Natural killer cell (primary cell): Measurements from ENCODE around the gene HPRT1. TPM values are rescaled to one million over a fixed set of nuclear protein-coding genes. Genes with fewer than 3 reads are reported as not detected.

Experiments
- ATAC-seq, 3 donors: fragments of 150-1000 bp in 2 of 3; fragments of 200-7000 bp in 1 of 3; cut with Tn5 transposase; 1 replicate in 1 of 3; 2 replicates in 2 of 3; pipeline ENCODE4 v1.10.0; 2021; ENCODE audit warnings: mild to moderate bottlenecking in 2 of 3, moderate library complexity in 2 of 3
- DNase-seq, 2 donors: peaks; one replicate each; pipeline versions ENCODE4 v3.0.0 to v3.0.0-alpha.2; 2013 to 2021; ENCODE audit warnings: mixed read lengths in 1 of 2
- H3K27ac ChIP-seq: one replicate; pipeline ENCODE4 v1.5.1; 2013; ENCODE audit warnings: mild to moderate bottlenecking, low read length
- H3K27me3 ChIP-seq: one replicate; pipeline ENCODE4 v1.6.1; 2013; ENCODE audit warnings: low read length; ENCODE audit not compliant: control insufficient read depth, insufficient read depth
- H3K36me3 ChIP-seq: one replicate; pipeline ENCODE4 v1.6.1; 2013; ENCODE audit warnings: low read length; ENCODE audit not compliant: control insufficient read depth, insufficient read depth
- H3K4me1 ChIP-seq: one replicate; pipeline ENCODE4 v1.6.1; 2013; ENCODE audit warnings: low read length; ENCODE audit not compliant: control insufficient read depth, insufficient read depth
- H3K4me3 ChIP-seq: one replicate; pipeline ENCODE4 v1.5.1; 2013; ENCODE audit warnings: low read length
- H3K9me3 ChIP-seq: one replicate; pipeline ENCODE4 v1.6.1; 2013; ENCODE audit warnings: low read length; ENCODE audit not compliant: control insufficient read depth, insufficient read depth
- H3K27ac Mint-ChIP-seq, 2 donors: one replicate each; pipeline ENCODE4 v1.8.0; 2022; ENCODE audit warnings: mild to moderate bottlenecking in 2 of 2, mixed read lengths in 2 of 2, moderate library complexity in 1 of 2
- H3K27me3 Mint-ChIP-seq, 2 donors: one replicate each; pipeline ENCODE4 v1.8.0; 2022; ENCODE audit warnings: low read depth in 2 of 2, mixed read lengths in 2 of 2
- H3K36me3 Mint-ChIP-seq: one replicate; pipeline ENCODE4 v1.8.0; 2022; ENCODE audit warnings: mixed read lengths
- H3K4me1 Mint-ChIP-seq, 2 donors: one replicate each; pipeline ENCODE4 v1.8.0; 2022; ENCODE audit warnings: mixed read lengths in 2 of 2
- H3K4me3 Mint-ChIP-seq: one replicate; pipeline ENCODE4 v1.8.0; 2022; ENCODE audit warnings: mild to moderate bottlenecking, moderate library complexity, mixed read lengths
- H3K9me3 Mint-ChIP-seq, 2 donors: one replicate each; pipeline ENCODE4 v1.8.0; 2022; ENCODE audit warnings: mixed read lengths in 2 of 2
- WGBS: methylation state at CpG from one replicate; pipeline ENCODE4 v1.1.7; 2013; ENCODE audit warnings: missing lambda C conversion rate; ENCODE audit not compliant: insufficient coverage; 5-methylcytosine and 5-hydroxymethylcytosine counted together
- intact Hi-C: fragments of 100-400 bp; cut with micrococcal nuclease; formaldehyde crosslinking; loops from one replicate; pipeline ENCODE4 v1.14.2; 2022
- total RNA-seq, 4 donors: library from RNA; stranded (reverse); fragments of 120-200 nt in 1 of 4; gene quantifications; one replicate each; pipeline versions ENCODE4 v1.2.3 to v1.2.4, GENCODE V29; 2013 to 2022
- TF ChIP-seq, protein P1 (sequence below): fragments of 200-600 bp; IDR thresholded peaks from one replicate; pipeline ENCODE4 v1.8.0; 2022; ENCODE audit warnings: antibody characterized with exemption

The HPRT1 gene
- total RNA-seq, 3 donors from 2014 or later (not counting 1 experiment from before 2014, with no cell fraction given) = 15.1 to 17.8 (median 17.7) TPM

DNA sequence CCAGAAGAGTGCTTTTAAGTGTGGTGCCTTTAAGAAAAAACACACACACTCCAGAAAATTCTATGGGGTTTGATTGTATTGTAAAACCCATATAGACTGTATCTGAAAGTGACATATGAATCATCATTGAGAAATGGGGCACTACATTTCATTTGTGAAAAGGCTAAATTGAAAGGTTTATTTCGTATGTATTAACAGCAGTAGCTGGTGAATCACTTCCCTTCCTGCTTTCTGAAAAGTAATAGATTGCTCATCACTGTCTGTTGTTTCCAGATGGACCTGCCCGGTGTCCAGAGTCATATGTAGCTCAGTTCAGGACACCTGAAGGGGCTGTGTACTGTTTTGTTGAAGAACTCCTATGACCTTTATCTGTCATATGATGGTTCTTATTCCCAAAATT, 28.1 kb upstream of the HPRT1 start:
- H3K4me3 ChIP-seq = no peak overlapping the region
- no peak overlapping the region for H3K27ac ChIP-seq
- Mint-ChIP-seq H3K4me3 (no peak overlapping the region), H3K36me3 (no peaks in the 10 kb centered on the region), H3K27ac (no peak overlapping the region), H3K4me1 (no peaks in the 10 kb centered on the region), H3K9me3 (no peaks in the 10 kb centered on the region), H3K27me3 (no peaks in the 10 kb centered on the region)
- TF ChIP-seq, protein P1, sequence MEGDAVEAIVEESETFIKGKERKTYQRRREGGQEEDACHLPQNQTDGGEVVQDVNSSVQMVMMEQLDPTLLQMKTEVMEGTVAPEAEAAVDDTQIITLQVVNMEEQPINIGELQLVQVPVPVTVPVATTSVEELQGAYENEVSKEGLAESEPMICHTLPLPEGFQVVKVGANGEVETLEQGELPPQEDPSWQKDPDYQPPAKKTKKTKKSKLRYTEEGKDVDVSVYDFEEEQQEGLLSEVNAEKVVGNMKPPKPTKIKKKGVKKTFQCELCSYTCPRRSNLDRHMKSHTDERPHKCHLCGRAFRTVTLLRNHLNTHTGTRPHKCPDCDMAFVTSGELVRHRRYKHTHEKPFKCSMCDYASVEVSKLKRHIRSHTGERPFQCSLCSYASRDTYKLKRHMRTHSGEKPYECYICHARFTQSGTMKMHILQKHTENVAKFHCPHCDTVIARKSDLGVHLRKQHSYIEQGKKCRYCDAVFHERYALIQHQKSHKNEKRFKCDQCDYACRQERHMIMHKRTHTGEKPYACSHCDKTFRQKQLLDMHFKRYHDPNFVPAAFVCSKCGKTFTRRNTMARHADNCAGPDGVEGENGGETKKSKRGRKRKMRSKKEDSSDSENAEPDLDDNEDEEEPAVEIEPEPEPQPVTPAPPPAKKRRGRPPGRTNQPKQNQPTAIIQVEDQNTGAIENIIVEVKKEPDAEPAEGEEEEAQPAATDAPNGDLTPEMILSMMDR = no peak
- H3K36me3 ChIP-seq = peaks cover 2% of the 10 kb centered on the region
- 63% methylated on average over 1 of the region's 2 CpGs for WGBS
- H3K4me1 ChIP-seq = no peaks in the 10 kb centered on the region
- H3K9me3 ChIP-seq = no peaks in the 10 kb centered on the region
- ATAC-seq (no peak), DNase-seq (no peak)
- no peaks in the 10 kb centered on the region for H3K27me3 ChIP-seq
- intact Hi-C loops = no loop called here

DNA sequence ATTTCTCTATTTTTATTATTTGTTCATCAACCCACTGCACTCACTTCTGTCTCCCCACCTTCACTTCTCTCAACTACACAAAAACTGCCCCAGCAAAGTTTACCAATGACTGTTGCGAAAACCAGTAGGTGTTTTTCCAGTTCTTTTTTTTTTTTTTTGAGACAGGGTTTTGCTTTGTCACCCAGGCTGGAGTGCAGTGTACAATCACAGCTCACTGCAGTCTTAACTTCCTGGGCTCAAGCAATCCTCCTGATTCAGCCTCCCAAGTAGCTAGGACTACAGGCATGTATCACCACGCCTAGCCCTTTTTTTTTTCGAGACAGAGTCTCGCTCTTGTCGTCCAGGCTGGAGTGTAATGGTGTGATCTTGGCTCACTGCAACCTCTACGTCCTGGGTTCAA, 24.1 kb upstream of the HPRT1 start:
- Histone ChIP-seq H3K4me1 (no peaks in the 10 kb centered on the region), H3K27ac (no peak overlapping the region), H3K4me3 (no peak overlapping the region), H3K9me3 (no peaks in the 10 kb centered on the region), H3K36me3 (no peaks in the 10 kb centered on the region), H3K27me3 (no peaks in the 10 kb centered on the region)
- H3K27me3 Mint-ChIP-seq = no peaks in the 10 kb centered on the region
- no peaks in the 10 kb centered on the region for H3K9me3 Mint-ChIP-seq
- 100% methylated on average over 5 of the region's 6 CpGs for WGBS
- intact Hi-C loops = no loop called here
- H3K4me1 Mint-ChIP-seq = no peaks in the 10 kb centered on the region
- DNase-seq = no peak
- H3K36me3 Mint-ChIP-seq = no peaks in the 10 kb centered on the region
- H3K4me3 Mint-ChIP-seq = no peak overlapping the region
- H3K27ac Mint-ChIP-seq = no peak overlapping the region
- ATAC-seq = no peak
- TF ChIP-seq, protein P1 = no peak

DNA sequence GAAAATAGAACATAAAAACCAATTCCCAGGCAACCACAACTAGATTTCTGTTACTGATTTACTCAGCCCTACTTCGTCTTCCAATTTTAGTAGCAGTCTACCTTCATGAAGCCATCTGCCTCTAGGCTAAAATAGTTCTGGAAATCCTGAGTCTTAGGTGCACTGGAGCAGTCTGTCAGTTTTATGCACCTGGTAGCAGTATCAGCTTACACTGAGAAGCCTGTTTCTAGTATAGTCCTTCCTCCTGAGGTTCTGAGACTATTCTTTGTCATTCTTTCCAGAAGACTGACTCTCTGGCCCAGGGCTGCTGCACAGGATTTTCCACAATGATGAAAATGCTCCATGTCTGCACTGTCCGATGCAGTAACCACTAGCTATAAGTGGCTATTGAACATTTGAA, 16.9 kb upstream of the HPRT1 start:
- Mint-ChIP-seq H3K27ac (no peak overlapping the region), H3K36me3 (no peaks in the 10 kb centered on the region), H3K9me3 (no peaks in the 10 kb centered on the region), H3K27me3 (no peaks in the 10 kb centered on the region), H3K4me1 (no peaks in the 10 kb centered on the region), H3K4me3 (no peak overlapping the region)
- Histone ChIP-seq H3K9me3 (no peaks in the 10 kb centered on the region), H3K36me3 (no peaks in the 10 kb centered on the region), H3K27ac (no peak overlapping the region), H3K27me3 (no peaks in the 10 kb centered on the region), H3K4me1 (no peaks in the 10 kb centered on the region), H3K4me3 (no peak overlapping the region)
- intact Hi-C loops = no loop called here
- DNase-seq (no peak), ATAC-seq (no peak)
- WGBS = 80% methylated on average over 1 of the region's 2 CpGs
- TF ChIP-seq, protein P1 = no peak

DNA sequence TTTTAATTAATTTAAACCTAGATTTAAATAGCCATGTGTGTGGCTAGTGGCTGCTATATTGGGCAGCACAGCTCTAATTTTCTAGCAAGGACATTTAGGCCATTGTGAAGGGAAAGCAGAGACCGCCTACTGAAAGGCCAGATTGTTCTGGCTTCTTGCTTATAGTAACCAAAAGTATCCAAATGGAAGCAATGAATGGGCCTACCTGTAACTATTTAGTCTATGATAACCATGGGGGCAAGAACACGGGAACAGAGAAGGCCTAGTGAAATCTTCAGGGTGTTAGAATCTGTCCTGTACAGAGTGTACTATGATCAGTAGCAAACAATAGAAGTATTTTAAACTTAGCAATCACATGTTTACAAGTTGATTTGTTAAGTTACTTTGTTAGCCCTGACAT, 16.5 kb upstream of the HPRT1 start:
- intact Hi-C loops = no loop called here
- no peaks in the 10 kb centered on the region for H3K9me3 ChIP-seq
- ATAC-seq (no peak), DNase-seq (no peak)
- no peaks in the 10 kb centered on the region for H3K4me1 ChIP-seq
- no peak overlapping the region for H3K27ac ChIP-seq
- H3K27ac Mint-ChIP-seq = no peak overlapping the region
- no peaks in the 10 kb centered on the region for H3K27me3 Mint-ChIP-seq
- no peaks in the 10 kb centered on the region for H3K4me1 Mint-ChIP-seq
- H3K4me3 Mint-ChIP-seq = no peak overlapping the region
- no peaks in the 10 kb centered on the region for H3K36me3 ChIP-seq
- WGBS = no CpG with 5 or more reads among the region's 2 CpGs
- no peaks in the 10 kb centered on the region for H3K27me3 ChIP-seq
- TF ChIP-seq, protein P1 = no peak
- no peaks in the 10 kb centered on the region for H3K36me3 Mint-ChIP-seq
- no peak overlapping the region for H3K4me3 ChIP-seq
- no peaks in the 10 kb centered on the region for H3K9me3 Mint-ChIP-seq
